ENCODE measurements around the gene RAMACL.
"Not testable (repeated sequence)": the region's sequence is repeated elsewhere in the genome, so short reads cannot be mapped to it uniquely, and the experiment has no call there.

Gene RAMACL

DNA sequence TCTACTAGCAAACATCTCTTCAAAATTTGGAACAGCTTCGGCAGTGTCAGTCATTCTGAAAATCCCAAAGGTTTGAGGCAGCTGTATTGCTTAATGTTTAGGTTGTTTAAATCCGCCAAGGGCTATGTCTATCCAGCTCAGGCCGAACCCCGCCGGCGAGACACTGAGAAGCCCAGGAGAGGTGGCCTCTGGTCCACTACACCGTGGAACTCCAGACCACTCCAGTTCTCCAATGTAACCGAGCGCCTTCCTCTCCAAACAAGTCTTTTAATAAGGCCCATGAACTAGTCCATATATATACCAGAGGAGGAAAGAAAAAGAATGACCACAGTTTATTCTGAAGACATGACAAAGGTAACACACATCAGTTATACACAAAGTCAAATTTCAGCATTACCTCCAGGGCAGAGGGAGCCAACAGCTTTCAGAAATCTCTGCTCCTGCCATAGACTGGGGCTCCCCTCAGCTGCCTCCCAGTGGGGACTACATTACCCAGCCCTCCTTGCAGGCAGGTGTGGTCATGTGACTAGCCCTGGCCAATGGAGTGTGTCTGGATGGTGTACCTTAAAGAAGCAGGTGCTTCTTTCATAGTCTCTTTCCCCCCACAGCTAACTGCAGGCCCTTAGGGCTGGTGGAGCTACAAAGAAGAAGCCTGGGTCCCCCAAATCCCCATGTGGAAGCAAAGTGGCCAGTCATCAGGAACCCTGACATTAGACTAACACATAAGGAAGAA lies at the start of gene RAMACL:
RAMACL (minus strand) TSS at position 255 of the 733 bp plus-strand sequence; CDS start at position 54, 201 bp downstream.
- no peak for DNase-seq

- DNase-seq: no peak
Measured at GRCh38 chr6:166635013-166635970, 48.8 kb upstream of the RAMACL start.

DNA sequence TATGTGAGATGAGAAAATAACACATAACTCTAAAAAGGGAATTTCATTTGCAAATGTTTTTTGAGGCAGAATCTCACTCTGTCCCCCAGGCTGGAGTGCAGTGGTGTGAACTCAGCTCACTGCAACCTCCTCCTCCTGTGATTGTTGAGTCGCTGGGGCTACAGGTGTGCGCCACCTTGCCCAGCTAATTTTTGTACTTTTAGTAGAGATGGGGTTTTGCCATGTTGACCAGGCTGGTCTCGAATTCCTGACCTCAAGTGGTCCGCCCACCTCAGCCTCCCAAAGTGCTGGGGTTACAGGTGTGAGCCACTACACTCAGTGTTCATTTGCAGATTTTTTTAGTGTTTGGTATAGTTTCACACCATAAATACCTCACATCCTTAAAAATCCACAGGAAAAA lies 48.1 kb upstream of the RAMACL start:
- not testable (repeated sequence) for DNase-seq

DNA sequence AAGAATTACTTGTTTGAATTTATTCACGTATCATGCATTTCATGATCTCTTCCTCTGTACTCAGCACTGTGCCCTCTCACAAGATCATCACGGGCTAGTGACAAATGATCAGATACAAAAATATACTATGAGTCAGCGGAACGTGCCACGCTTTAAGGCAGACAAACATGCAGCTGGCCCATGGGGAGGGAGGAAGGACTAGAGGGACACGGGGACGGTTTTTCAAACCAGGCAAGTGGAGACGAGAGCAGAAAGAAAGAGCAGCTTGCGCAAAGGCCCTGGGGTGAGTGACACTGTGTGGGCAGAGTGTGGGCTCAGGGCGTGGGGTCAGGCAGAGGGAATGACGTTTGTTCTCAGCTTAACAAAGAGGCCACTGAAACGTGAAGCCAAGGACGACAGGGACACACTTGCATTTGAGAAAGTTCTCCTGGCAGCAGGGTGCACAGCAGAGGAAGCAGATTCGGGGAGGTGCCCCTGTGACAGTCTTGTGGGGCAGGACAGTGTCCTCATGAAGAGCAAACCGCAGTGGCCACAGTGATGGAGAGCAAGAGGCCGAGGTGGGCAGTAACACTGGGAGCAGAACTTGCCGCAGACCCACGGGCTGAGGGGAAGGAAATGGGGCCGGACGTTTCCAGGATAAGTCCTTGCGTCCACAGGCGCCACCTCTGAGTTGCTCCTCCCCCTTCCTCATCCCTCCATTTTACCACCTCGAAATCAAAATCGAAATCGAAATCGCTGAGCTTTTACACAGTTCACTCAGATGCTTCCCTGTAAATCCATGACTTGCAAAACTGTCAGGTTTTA lies 47.5 kb upstream of the RAMACL start:
- no peak for DNase-seq

DNA sequence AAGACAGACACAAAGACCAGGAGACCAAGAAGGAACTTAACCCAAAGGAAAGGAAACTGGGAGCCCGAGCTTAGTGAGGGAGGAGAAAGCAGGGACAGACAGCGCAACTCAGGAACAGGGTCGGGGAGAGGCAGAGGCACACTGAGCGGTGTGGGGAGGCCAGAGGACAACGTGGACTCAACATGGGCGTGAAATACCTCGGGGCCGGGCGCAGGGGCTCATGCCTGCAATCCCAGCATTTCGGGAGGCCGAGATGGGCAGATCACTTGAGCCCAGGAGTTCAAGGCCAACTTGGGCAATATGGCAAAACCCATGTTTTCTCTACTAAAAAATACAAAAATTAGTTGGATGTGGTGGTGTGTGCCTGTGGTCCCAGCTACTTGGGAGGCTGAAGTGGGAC lies 46.3 kb upstream of the RAMACL start:
- DNase-seq: no peak

GRCh38 chr6:166630462-166630861 lies 44.0 kb upstream of the RAMACL start:
- DNase-seq: no peak

DNA sequence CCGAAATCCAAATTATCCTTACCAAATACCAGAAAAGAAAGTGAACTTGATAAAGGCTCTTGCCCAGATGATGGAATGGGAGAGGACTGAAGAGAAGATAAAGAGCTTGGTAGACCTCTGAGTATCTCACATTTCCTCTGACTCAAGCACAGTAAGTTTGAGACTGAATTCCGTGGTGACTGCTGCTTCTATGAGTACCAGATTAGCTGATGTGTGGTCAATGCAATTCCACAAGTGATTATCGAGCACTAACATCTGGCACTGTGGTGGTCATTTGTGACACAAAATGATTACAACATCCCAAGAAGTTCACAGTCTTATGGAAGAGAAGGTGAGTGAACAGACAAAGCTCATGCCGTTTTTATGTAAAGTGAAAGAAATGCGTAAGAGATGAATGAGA lies 43.1 kb upstream of the RAMACL start:
- DNase-seq: no peak

DNA sequence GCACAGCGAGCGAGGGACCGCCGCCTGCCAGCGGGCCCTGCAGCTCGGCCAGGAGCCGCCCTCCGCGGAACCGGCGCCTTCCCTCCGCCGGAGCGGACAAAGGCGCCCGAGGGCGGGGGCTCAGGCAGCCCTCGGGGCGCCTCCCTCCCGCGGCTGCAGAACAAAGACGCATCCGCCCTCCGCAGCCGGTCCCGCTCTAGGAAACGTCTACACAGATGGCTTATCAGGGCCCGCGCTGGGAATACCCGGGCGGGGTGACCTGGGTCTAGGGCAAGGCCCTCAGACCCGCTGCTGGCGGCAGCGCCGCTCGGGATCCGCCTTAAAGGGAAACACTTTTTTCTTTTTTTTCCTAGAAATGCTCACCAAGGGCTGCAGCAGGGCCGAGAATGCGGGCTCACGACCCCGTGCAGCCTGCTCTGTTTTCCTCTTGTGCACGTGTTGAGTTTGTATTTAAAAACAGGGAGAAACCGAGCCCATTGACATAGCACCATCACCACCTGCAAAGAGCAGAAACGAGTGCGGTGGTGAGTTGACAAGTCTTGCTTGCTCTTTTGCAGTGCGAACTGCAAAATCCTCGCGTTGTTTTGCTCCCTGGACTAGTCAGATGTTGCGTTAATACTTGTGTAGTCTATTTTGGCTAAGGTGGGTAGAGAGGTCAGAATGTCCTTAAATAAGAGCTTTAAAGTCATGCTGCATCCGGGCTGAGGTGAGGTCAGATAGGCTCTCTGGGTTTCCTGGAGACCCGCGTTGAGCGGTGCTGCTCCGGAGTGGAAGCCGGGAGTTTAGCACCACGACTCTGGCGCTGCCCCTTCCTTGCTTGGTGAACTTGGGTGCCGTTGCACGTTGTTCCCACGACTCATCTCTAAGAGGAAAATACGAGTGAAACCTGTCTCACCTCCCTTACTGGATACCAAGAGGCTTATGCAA lies 41.7 kb upstream of the RAMACL start:
- peak; percentile 69 for DNase-seq

- DNase-seq: peak; percentile 99
Measured at GRCh38 chr6:166627033-166627874, 40.8 kb upstream of the RAMACL start, which contains the start of gene RPS6KA2. RPS6KA2 (minus strand) TSS chr6:166627251; CDS start chr6:166627019, 232 bp downstream.

DNA sequence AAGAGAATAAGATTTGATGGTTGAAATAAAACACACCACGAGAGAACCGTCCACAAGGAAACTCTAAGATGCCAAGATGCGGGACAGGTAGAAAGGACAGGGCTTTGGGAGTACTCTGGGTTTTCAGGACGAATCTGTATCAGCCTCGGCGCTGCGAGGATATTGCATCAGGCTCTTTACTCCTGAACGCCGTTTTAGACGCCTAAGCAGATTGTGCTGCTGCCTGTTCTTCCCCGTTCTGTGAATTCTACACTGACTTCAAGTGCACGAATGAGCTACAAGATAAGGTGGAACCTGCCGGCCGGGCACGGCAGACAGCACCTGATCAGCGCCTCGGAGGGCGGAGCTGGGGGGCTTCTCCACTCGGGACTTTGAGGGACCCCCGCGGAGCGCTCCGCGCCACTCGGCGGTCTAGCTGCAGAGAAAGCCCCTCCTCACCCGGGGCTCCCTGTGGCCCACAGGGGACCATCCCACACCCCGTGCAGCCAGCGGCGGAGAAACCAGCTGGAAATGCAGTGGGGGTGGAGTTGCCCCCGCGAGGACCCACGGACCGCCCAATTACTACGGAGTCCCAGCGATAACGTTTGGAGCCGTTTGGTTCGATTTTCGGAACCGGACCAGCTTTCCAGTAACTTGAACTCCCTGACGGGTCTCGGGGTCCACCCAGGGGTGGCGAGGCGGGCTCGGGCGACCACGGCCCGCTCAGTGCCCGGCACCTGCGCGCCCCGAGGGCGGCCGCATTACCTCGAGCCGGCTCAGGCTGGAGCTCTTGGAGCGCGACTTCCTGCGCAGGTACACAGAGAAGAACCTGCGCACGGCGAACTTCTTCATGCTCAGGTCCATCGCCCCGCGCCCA lies 39.9 kb upstream of the RAMACL start:
- DNase-seq: no peak

- DNase-seq: no peak
Measured at GRCh38 chr6:166625356-166625755, 38.9 kb upstream of the RAMACL start.

- DNase-seq: no peak
Measured at GRCh38 chr6:166624275-166624674, 37.8 kb upstream of the RAMACL start.

DNA sequence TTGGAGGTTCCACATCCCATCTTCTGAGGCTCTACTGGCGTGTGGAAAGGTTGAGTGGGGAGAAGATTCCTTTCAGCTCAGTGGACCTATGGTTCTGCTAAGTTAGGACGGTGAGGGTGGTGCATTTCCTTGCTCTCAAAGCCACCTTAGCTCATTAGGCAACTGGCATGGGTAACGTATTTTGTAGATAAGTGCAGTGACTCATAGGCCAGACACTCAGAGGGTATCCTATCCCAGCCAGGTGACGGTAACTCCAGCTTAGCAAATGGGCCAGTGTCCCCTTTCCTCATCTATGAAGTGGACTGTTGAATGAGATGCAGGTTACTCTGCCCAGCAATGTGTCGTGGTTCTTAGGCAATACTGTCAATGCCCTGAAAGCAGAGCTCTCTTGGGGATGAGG lies 36.8 kb upstream of the RAMACL start:
- no peak for DNase-seq

DNA sequence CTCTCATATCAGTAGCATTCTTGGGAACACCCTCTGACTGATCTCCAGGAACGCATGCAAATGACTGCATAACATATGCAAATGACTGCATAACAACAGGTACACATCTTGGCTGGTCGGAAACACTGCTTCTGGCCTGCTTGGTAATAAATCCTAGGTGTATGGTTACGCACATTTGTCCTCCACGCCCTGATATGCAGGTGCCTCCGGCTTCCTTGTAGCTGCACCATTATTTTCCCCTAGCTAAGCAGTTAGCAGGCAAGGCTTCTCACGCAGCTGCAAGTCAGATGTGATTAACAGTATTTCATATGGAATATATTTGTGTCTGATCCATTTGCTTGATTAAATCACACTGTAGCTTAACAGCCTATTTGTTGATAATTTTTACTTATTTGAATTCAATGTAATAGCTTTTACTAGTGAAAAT lies 34.6 kb upstream of the RAMACL start:
- no peak for DNase-seq

DNA sequence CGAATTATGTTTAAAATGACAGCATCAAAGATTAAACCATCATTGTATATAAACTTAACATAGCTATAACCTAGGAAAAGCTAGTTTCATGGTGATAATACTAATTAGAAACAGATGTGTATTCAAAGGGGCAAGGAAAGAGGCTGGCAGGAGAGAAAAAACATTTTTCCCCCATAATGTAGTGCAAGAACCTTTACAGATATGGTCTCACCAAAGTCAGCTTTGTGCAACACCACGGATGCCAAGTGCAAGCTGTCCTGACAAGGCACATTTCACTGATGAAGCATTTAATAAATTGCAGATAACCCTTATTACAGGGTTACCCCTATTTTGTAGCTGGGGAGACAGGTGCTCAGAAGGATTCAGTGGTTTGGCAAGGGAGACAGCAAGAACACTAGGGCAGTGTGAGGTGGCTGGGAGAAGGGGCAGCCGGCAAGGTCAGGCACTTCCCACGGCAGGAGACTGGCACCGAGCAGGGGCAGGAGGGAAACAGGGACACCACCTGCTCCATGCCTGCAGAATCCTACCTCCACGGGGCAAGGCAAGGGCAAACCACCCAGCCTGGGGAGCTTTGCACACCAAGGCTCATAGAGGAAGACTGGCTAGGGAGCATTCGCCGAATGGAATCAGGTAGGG lies 34.1 kb upstream of the RAMACL start:
- DNase-seq: no peak

DNA sequence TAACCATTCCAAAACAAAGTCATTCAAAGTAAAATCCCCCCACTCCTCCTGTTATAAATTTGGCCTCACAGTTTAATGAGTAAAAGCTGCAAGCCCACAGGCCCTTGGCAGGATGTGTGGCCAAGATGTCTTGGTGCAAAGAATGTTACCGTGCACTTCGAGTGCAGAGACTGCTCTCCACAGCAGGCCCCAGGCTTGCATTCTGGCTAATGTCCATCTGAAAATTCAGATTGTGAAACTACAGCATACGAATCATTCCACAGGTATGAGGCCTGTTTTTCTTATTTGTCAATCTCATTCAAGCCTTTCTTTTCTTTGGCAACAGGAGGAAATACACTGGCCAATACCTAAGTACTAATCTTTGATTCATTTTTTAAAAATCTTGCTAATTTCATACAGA lies 33.4 kb upstream of the RAMACL start:
- DNase-seq: no peak

GRCh38 chr6:166618866-166619761 lies 32.6 kb upstream of the RAMACL start:
- no peak for DNase-seq

- DNase-seq: no peak
Measured at GRCh38 chr6:166618251-166618650, 31.8 kb upstream of the RAMACL start.

All from NCI-H1417 treated with DMSO at 0.1 percent for 48 hours (cell line).